Gastroesophageal sphincter (tissue), 4 donors: ENCODE measurements around the gene CREBL2. TPM values are rescaled to one million over a fixed set of nuclear protein-coding genes. Genes with fewer than 3 reads are reported as not detected.
"Not testable (repeated sequence)": the region's sequence is repeated elsewhere in the genome, so short reads cannot be mapped to it uniquely, and the experiment has no call there.

ENCODE experiments used
- ATAC-seq: fragments of 150-250 bp; one replicate; pipeline ENCODE4 v1.9.1; 2016; ENCODE audit warnings: mild to moderate bottlenecking, moderate library complexity
- H3K27ac ChIP-seq, 4 donors: fragments of 200-600 bp; sonication (generic) in 3 of 4; 1 replicate in 3 of 4; 2 replicates in 1 of 4; pipeline ENCODE4 v1.5.1; 2016 to 2019
- H3K27me3 ChIP-seq: fragments of 200-600 bp; sonication (generic); one replicate; pipeline ENCODE4 v1.5.1; 2019
- H3K36me3 ChIP-seq, 2 donors: fragments of 200-600 bp; sonication (generic); one replicate each; pipeline ENCODE4 v1.5.1; 2019; ENCODE audit warnings: control low read depth in 1 of 2
- H3K4me1 ChIP-seq, 3 donors: fragments of 200-600 bp; sonication (generic); 1 replicate in 2 of 3; 2 replicates in 1 of 3; pipeline ENCODE4 v1.5.1; 2016 to 2019; ENCODE audit warnings: control low read depth in 2 of 3
- H3K4me3 ChIP-seq, 2 donors: fragments of 200-600 bp; sonication (generic); one replicate each; pipeline ENCODE4 v1.5.1; 2019; ENCODE audit warnings: mild to moderate bottlenecking in 1 of 2, moderate library complexity in 1 of 2
- H3K9me3 ChIP-seq, 3 donors: fragments of 200-600 bp; sonication (generic); one replicate each; pipeline ENCODE4 v1.5.1; 2017 to 2019; ENCODE audit warnings: control low read depth in 2 of 3
- EP300 ChIP-seq: sonication (generic); formaldehyde crosslinking; IDR thresholded peaks from one replicate; pipeline ENCODE4 v1.6.1; 2017; ENCODE audit warnings: antibody characterized with exemption, mild to moderate bottlenecking
- POLR2A ChIP-seq, 2 donors: fragments of 450-650 bp; IDR thresholded peaks; one replicate each; pipeline ENCODE4 v1.6.1; 2017; ENCODE audit warnings: antibody characterized with exemption in 2 of 2, mild to moderate bottlenecking in 2 of 2, moderate library complexity in 1 of 2
- POLR2AphosphoS5 ChIP-seq: sonication (generic); formaldehyde crosslinking; IDR thresholded peaks from one replicate; pipeline ENCODE4 v1.6.1; 2017; ENCODE audit warnings: antibody characterized with exemption
- WGBS, 2 donors: methylation state at CpG; one replicate each; pipeline ENCODE4 v1.1.5; 2018; ENCODE audit warnings: low coverage in 1 of 2; 5-methylcytosine and 5-hydroxymethylcytosine counted together
- total RNA-seq, 4 donors: library from RNA; depleted of rRNA; stranded (reverse); fragments of >200 nt; gene quantifications; one replicate each; pipeline ENCODE4 v1.1.0, GENCODE V29; 2016
- TF ChIP-seq, protein P1 (sequence below), 4 experiments: fragments of 200-600 bp in 2 of 4; fragments of 450-650 bp in 2 of 4; sonication (generic) in 1 of 4; IDR thresholded peaks; one replicate each; pipeline ENCODE4 v1.5.1; 2017 to 2019; ENCODE audit warnings: antibody characterized with exemption in 4 of 4, mild to moderate bottlenecking in 2 of 4, moderate library complexity in 2 of 4

CREBL2 gene
- total RNA-seq, 4 donors from 2014 or later: 46.3 to 66.6 (median 59.8) TPM

DNA sequence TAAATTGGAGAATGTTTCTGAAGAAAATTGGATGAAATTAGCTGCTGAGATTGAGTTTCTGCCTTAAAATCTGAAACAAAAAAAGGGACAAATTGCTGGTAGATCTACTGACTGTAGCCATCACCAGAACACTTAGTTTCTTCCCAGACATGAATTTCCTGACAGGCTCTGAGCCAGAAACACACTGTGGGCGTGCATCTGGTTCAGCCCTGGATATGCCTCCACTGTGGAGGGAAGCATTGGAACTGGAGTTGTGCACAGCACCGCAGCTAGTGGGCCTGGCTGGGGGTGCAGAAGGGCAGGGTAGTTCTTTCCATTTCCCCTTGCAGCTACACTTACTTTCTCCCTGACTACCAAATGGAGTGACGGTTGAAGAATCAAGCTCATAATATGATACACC is 31.2 kb downstream of the CREBL2 start:
- Histone ChIP-seq H3K27me3 (no peaks in the 10 kb centered on the region), H3K4me3 (no peak overlapping the region), H3K9me3 (peaks cover 0 to 15% (median 0%) of the 10 kb centered on the region in 3 donors), H3K27ac (no peak overlapping the region), H3K36me3 (peaks cover 0 to 65% of the 10 kb centered on the region in 2 donors), H3K4me1 (no peaks in the 10 kb centered on the region)
- 93 to 96% methylated on average over 3 of the region's 3 CpGs for WGBS, 2 donors
- TF ChIP-seq, protein P1, sequence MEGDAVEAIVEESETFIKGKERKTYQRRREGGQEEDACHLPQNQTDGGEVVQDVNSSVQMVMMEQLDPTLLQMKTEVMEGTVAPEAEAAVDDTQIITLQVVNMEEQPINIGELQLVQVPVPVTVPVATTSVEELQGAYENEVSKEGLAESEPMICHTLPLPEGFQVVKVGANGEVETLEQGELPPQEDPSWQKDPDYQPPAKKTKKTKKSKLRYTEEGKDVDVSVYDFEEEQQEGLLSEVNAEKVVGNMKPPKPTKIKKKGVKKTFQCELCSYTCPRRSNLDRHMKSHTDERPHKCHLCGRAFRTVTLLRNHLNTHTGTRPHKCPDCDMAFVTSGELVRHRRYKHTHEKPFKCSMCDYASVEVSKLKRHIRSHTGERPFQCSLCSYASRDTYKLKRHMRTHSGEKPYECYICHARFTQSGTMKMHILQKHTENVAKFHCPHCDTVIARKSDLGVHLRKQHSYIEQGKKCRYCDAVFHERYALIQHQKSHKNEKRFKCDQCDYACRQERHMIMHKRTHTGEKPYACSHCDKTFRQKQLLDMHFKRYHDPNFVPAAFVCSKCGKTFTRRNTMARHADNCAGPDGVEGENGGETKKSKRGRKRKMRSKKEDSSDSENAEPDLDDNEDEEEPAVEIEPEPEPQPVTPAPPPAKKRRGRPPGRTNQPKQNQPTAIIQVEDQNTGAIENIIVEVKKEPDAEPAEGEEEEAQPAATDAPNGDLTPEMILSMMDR (IDR thresholded peaks at IDR 0.05): no peak
- TF ChIP-seq EP300 (no peak), POLR2A (IDR thresholded peaks at IDR 0.05) (no peak), POLR2AphosphoS5 (no peak)
- no peak for ATAC-seq

DNA sequence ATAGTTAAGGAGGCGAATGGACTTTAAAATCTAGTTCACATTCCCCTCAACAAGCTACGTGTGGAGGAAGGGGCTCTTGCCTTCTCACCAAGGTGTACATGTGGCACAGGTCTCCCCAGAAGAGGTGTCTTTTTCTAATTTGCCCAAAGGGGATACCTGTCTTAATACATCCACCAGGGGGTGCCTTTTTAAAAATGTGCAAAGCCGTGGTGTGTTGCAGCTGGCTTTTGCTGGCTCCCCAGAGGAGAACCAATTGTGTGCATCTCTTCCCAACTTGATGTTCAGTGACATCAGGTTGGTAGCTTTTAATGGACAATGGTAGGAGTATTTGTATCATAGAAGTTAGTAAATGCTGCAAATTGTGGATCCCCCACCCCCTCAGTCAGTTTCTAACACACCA is 33.8 kb downstream of the CREBL2 start:
- Histone ChIP-seq H3K27me3 (no peaks in the 10 kb centered on the region), H3K9me3 (peaks cover 0 to 28% (median 0%) of the 10 kb centered on the region in 3 donors), H3K4me1 (no peaks in the 10 kb centered on the region), H3K36me3 (peaks cover 0 to 40% of the 10 kb centered on the region in 2 donors), H3K4me3 (no peak overlapping the region), H3K27ac (no peak overlapping the region)
- WGBS, 2 donors: 44 to 50% methylated on average over 1 to 3 of the region's 3 CpGs
- peak; percentile 25 for ATAC-seq
- TF ChIP-seq, protein P1 (IDR thresholded peaks at IDR 0.05): peak; percentile 33 to 58 (median 40)
- no peak for TF ChIP-seq POLR2A (IDR thresholded peaks at IDR 0.05)

DNA sequence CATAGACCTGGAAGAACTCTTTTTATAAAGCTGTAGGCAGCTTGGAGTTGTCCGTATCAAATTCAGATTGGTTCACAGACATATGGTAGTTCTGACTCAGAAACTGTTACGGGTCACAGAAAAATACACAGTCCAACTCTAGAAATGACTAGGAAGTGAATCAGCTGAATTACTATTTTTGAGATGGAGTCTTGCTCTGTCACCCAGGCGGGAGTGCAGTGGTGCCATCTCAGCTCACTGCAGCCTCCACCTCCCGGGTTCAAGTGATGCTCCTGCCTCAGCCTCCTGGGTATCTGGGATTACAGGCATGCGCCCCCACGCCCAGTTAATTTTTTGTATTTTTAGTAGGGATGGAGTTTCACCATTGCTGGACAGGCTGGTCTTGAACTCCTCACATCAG is 34.3 kb downstream of the CREBL2 start:
- H3K36me3 ChIP-seq: peaks cover 0 to 35% of the 10 kb centered on the region in 2 donors
- ATAC-seq, H3K27me3 ChIP-seq, H3K4me3 ChIP-seq, H3K4me1 ChIP-seq, H3K27ac ChIP-seq: not testable (repeated sequence)
- WGBS, 2 donors: 74 to 89% methylated on average over 6 of the region's 6 CpGs
- peaks cover 0 to 26% (median 0%) of the 10 kb centered on the region in 3 donors for H3K9me3 ChIP-seq

DNA sequence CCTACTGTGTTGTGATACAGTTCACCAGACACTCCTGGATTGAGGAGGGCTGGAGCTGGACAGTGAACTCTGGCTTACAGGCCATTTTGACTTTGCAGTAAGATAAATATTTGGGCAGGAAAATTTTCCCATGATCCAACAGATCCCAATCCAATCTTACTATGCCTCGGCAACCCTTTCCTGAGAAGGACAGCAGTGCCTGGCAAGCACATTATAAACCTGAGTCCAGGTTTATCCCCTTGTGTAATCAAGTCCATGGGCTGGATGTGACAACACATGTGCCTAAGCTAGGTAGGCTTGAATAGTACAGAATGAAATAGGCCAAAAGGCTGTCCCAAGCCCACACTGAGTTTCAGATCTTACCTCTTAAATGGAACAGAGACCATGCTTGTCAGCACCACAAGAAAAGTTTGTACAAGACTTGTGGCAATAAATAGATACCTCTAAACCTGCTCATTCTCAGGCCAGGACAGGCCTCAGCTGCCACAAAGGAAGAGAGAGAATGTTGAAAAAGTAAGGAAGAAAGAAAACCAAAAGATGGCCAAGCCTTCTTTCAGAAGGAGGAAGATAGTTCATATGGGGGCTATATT is 34.9 kb downstream of the CREBL2 start:
- H3K9me3 ChIP-seq: peaks cover 0 to 26% (median 0%) of the 10 kb centered on the region in 3 donors
- H3K27me3 ChIP-seq: no peaks in the 10 kb centered on the region
- TF ChIP-seq POLR2AphosphoS5: no peak
- TF ChIP-seq, protein P1 (IDR thresholded peaks at IDR 0.05): no peak
- TF ChIP-seq POLR2A (IDR thresholded peaks at IDR 0.05): no peak
- no peak for TF ChIP-seq EP300
- WGBS, 2 donors: 40 to 63% methylated on average over 1 of the region's 1 CpG
- no peak overlapping the region for H3K4me3 ChIP-seq
- H3K27ac ChIP-seq: no peak overlapping the region
- ATAC-seq: no peak
- H3K36me3 ChIP-seq: peaks cover 0 to 30% of the 10 kb centered on the region in 2 donors
- no peaks in the 10 kb centered on the region for H3K4me1 ChIP-seq

DNA sequence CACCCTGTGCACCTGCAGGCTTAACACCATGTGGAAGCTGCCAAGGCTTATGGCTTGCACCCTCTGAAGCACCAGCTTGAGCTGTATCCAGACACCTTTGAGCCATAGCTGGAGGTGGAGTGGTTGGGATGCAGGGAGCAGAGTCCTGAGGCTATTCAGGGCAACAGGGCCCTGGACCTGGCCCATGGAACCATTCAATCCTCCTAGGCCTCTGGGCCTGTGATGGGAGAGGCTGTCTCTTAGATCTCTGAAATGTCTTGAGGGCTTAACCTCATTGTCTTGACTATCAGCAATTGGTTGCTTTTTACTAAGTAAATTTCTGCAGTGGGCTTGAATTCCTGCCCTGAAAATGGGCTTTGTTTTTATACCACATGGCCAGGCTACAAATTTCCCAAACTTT is 36.6 kb downstream of the CREBL2 start:
- Histone ChIP-seq H3K4me3 (no peak overlapping the region), H3K4me1 (no peaks in the 10 kb centered on the region), H3K27me3 (no peaks in the 10 kb centered on the region), H3K9me3 (peaks cover 0 to 26% (median 0%) of the 10 kb centered on the region in 3 donors), H3K27ac (no peak overlapping the region), H3K36me3 (peaks cover 0 to 13% of the 10 kb centered on the region in 2 donors)
- TF ChIP-seq POLR2A (IDR thresholded peaks at IDR 0.05) (no peak), EP300 (no peak), POLR2AphosphoS5 (no peak)
- TF ChIP-seq, protein P1 (IDR thresholded peaks at IDR 0.05): no peak
- no peak for ATAC-seq
